CD14-positive monocyte (primary cell): ENCODE data around the gene TTC7B. TPM values are rescaled to one million over a fixed set of nuclear protein-coding genes. Genes with fewer than 3 reads are reported as not detected.
A peak's percentile ranks its signal among the peaks of the same experiment; 100 is the strongest.

Experiments used
- DNase-seq, 3 donors: peaks; one replicate each; pipeline ENCODE4 v3.0.0-alpha.2; 2011 to 2022
- H2AFZ ChIP-seq: 2 replicates; pipeline ENCODE4 v1.6.0; 2012; ENCODE audit warnings: mild to moderate bottlenecking, low read depth, low read length, inconsistent platforms; ENCODE audit not compliant: insufficient read depth, poor library complexity, severe bottlenecking
- H3K27ac ChIP-seq, 2 donors: 1 replicate in 1 of 2; 2 replicates in 1 of 2; pipeline ENCODE4 v1.5.1; 2012 to 2013; ENCODE audit warnings: low read length in 2 of 2, control low read depth in 1 of 2, inconsistent platforms in 1 of 2, low read depth in 1 of 2, mild to moderate bottlenecking in 1 of 2
- H3K27me3 ChIP-seq, 2 donors: one replicate each; pipeline versions ENCODE4 v1.6.0 to v1.6.1; 2011 to 2013; ENCODE audit warnings: low read length in 2 of 2; ENCODE audit not compliant: control insufficient read depth in 2 of 2, insufficient read depth in 2 of 2
- H3K36me3 ChIP-seq, 2 donors: replicated peaks in 1 of 2; 1 replicate in 1 of 2; 2 replicates in 1 of 2; pipeline versions ENCODE4 v1.5.1 to v1.6.1; 2012 to 2013; ENCODE audit warnings: low read length in 2 of 2, control low read depth in 1 of 2, inconsistent platforms in 1 of 2, mild to moderate bottlenecking in 1 of 2; ENCODE audit not compliant: insufficient read depth in 2 of 2, control insufficient read depth in 1 of 2
- H3K4me1 ChIP-seq, 2 donors: 1 replicate in 1 of 2; 2 replicates in 1 of 2; pipeline versions ENCODE4 v1.5.1 to v1.6.1; 2012 to 2013; ENCODE audit warnings: low read length in 2 of 2, control low read depth in 1 of 2, inconsistent platforms in 1 of 2, mild to moderate bottlenecking in 1 of 2, moderate library complexity in 1 of 2; ENCODE audit not compliant: insufficient read depth in 2 of 2, control insufficient read depth in 1 of 2
- H3K4me2 ChIP-seq: replicated peaks from 2 replicates; pipeline ENCODE3; 2012; ENCODE audit warnings: low read length, moderate library complexity, mild to moderate bottlenecking; ENCODE audit not compliant: poor library complexity, severe bottlenecking; ENCODE audit errors: extremely low read depth
- H3K4me3 ChIP-seq, 3 experiments: fragments of 200-600 bp in 1 of 3; sonication (generic) in 1 of 3; replicated peaks in 1 of 3; 1 replicate in 2 of 3; 2 replicates in 1 of 3; pipeline ENCODE4 v1.5.1; 2011 to 2013; ENCODE audit warnings: low read length in 3 of 3, mild to moderate bottlenecking in 3 of 3, control low read depth in 2 of 3, low read depth in 2 of 3, inconsistent platforms in 1 of 3, moderate library complexity in 1 of 3
- H3K79me2 ChIP-seq: 2 replicates; pipeline ENCODE4 v1.6.0; 2012; ENCODE audit warnings: mild to moderate bottlenecking, control low read depth, inconsistent platforms, low read length, moderate library complexity; ENCODE audit not compliant: insufficient read depth
- H3K9ac ChIP-seq: 2 replicates; pipeline ENCODE4 v1.6.0; 2017; ENCODE audit warnings: low read length, mild to moderate bottlenecking; ENCODE audit not compliant: insufficient read depth, poor library complexity, severe bottlenecking
- H3K9me3 ChIP-seq, 2 donors: replicated peaks in 1 of 2; 1 replicate in 1 of 2; 2 replicates in 1 of 2; pipeline versions ENCODE4 v1.5.1 to v1.6.1; 2012 to 2013; ENCODE audit warnings: low read length in 2 of 2, control low read depth in 1 of 2; ENCODE audit not compliant: control insufficient read depth in 1 of 2, insufficient read depth in 1 of 2
- H4K20me1 ChIP-seq: 2 replicates; pipeline ENCODE4 v1.6.0; 2012; ENCODE audit warnings: mild to moderate bottlenecking, low read length, control low read depth, moderate library complexity; ENCODE audit not compliant: insufficient read depth
- H3K27ac Mint-ChIP-seq, 7 donors: one replicate each; pipeline ENCODE4 v1.8.0; 2020; ENCODE audit warnings: mild to moderate bottlenecking in 7 of 7, mixed read lengths in 7 of 7, moderate library complexity in 6 of 7, inconsistent platforms in 2 of 7
- H3K27me3 Mint-ChIP-seq, 3 donors: one replicate each; pipeline ENCODE4 v1.8.0; 2021 to 2022; ENCODE audit warnings: low read depth in 3 of 3, mild to moderate bottlenecking in 3 of 3, mixed read lengths in 3 of 3, moderate library complexity in 3 of 3, inconsistent platforms in 1 of 3
- H3K36me3 Mint-ChIP-seq, 2 donors: one replicate each; pipeline ENCODE4 v1.8.0; 2020; ENCODE audit warnings: mixed read lengths in 2 of 2, inconsistent platforms in 1 of 2, mild to moderate bottlenecking in 1 of 2
- H3K4me1 Mint-ChIP-seq: one replicate; pipeline ENCODE4 v1.8.0; 2020; ENCODE audit warnings: mild to moderate bottlenecking, mixed read lengths
- H3K4me3 Mint-ChIP-seq, 2 donors: one replicate each; pipeline ENCODE4 v1.8.0; 2020; ENCODE audit warnings: mild to moderate bottlenecking in 2 of 2, mixed read lengths in 2 of 2, moderate library complexity in 1 of 2
- H3K9me3 Mint-ChIP-seq, 7 donors: one replicate each; pipeline ENCODE4 v1.8.0; 2020 to 2022; ENCODE audit warnings: mixed read lengths in 7 of 7, mild to moderate bottlenecking in 6 of 7, moderate library complexity in 6 of 7, inconsistent platforms in 2 of 7
- CTCF ChIP-seq: fragments of 200-600 bp; IDR thresholded peaks from one replicate; pipeline ENCODE4 v1.8.0; 2022; ENCODE audit warnings: antibody characterized with exemption, mild to moderate bottlenecking
- WGBS: methylation state at CpG from one replicate; pipeline ENCODE4 v1.1.5; 2013; ENCODE audit warnings: missing lambda C conversion rate; ENCODE audit not compliant: insufficient coverage; 5-methylcytosine and 5-hydroxymethylcytosine counted together
- intact Hi-C, 2 donors: fragments of 100-400 bp; cut with micrococcal nuclease; formaldehyde crosslinking; loops; one replicate each; pipeline versions ENCODE4 v1.15.0 to v1.15.1; 2023
- polyA plus RNA-seq, 3 donors: library from polyadenylated mRNA; depleted of rRNA in 1 of 3; unstranded in 2 of 3; stranded (reverse) in 1 of 3; fragments of 300-500 nt in 2 of 3; fragments of >200 nt in 1 of 3; fragmentation: Illumina TruSeq in 2 of 3; gene quantifications; 1 replicate in 2 of 3; 2 replicates in 1 of 3; pipeline ENCODE4 v1.2.3, GENCODE V29; 2012 to 2021

The TTC7B gene
- polyA plus RNA-seq, 3 donors: 0.87 to 2.6 (median 1.2) TPM

DNA sequence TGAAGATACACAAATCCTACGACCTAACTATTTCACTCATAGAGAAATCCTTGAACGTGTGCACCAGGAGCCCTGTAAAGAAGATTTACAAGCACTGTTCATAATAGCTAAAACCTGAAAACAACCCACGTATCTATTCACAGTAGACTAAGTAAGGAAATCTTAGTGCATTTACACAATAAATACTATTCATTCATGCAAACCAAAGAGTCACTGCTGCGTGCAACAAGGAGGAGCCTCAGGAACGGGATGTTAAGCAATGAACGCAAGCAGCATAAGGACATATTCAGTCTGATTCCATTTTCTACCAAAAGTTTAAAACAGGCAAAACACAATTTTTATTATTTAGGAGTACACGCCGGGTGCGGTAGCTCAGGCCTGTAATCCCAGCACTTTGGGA, 176.6 kb downstream of the TTC7B start:
- peak; percentile 60 to 73 (median 67) for DNase-seq
- intact Hi-C loops: loop anchor here in 1 of 2 donors (5.0 kb wide), 1 partner anchor 38 kb away; no protein-coding TSS in a partner anchor
- Histone ChIP-seq H3K36me3 (no peaks in the 10 kb centered on the region), H2AFZ (peak overlapping the region; percentile 66), H3K9me3 (no peaks in the 10 kb centered on the region), H3K79me2 (no peaks in the 10 kb centered on the region), H3K27ac (peak overlapping the region; percentile 45 to 86), H3K9ac (no peak overlapping the region), H3K4me1 (peaks cover 34 to 67% of the 10 kb centered on the region in 2 donors), H3K4me2 (peak overlapping the region; percentile 20), H4K20me1 (no peaks in the 10 kb centered on the region), H3K4me3 (no peak overlapping the region), H3K27me3 (no peaks in the 10 kb centered on the region)
- Mint-ChIP-seq H3K9me3 (no peaks in the 10 kb centered on the region), H3K27me3 (no peaks in the 10 kb centered on the region), H3K36me3 (peaks cover 2% of the 10 kb centered on the region in 2 donors), H3K4me3 (peak overlapping the region in 1 of 2 donors; percentile 39), H3K4me1 (peaks cover 56% of the 10 kb centered on the region), H3K27ac (peak overlapping the region; percentile 81 to 96 (median 91))
- WGBS: 50% methylated on average over 4 of the region's 9 CpGs
- TF ChIP-seq CTCF: no peak

DNA sequence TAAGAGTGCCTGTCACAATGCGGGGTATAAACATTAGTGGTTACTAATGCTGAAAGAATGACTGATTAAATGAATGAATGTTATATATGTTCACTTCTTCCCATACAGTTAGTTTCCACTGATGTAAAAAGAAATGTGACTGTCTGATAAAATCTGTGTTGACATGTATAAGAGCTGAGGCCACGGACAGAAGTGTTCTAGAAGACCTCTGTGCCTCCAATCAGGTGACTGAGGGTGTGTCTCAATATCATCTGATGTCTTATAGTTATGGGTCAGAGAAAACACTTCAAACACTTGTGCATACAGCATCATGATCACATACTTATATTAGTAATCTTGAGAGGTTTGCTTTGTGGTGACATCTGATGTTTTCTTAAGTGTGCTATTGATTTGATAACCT, 183.4 kb downstream of the TTC7B start:
- Histone ChIP-seq H3K9me3 (no peaks in the 10 kb centered on the region), H4K20me1 (no peaks in the 10 kb centered on the region), H3K27ac (peak overlapping the region in 1 of 2 donors; percentile 41), H3K4me3 (no peak overlapping the region), H3K4me2 (no peak overlapping the region), H2AFZ (no peak overlapping the region), H3K9ac (no peak overlapping the region), H3K79me2 (no peaks in the 10 kb centered on the region), H3K36me3 (no peaks in the 10 kb centered on the region), H3K27me3 (no peaks in the 10 kb centered on the region), H3K4me1 (peaks cover 46 to 66% of the 10 kb centered on the region in 2 donors)
- Mint-ChIP-seq H3K9me3 (no peaks in the 10 kb centered on the region), H3K27ac (peak overlapping the region in 2 of 7 donors; percentile 41 to 56), H3K4me1 (peaks cover 57% of the 10 kb centered on the region), H3K36me3 (peaks cover 0 to 9% of the 10 kb centered on the region in 2 donors), H3K4me3 (no peak overlapping the region), H3K27me3 (no peaks in the 10 kb centered on the region)
- intact Hi-C loops: no loop called here
- no CpG with 5 or more reads among the region's 2 CpGs for WGBS
- DNase-seq: peak in 1 of 3 donors; percentile 39
- no peak for TF ChIP-seq CTCF
